Transverse colon (tissue), 4 donors: Measurements from ENCODE around the gene LCN12.

ENCODE experiments used
- CTCF ChIP-seq, 5 experiments: fragments of 200-600 bp in 3 of 5; fragments of 450-650 bp in 2 of 5; sonication (generic) in 3 of 5; IDR thresholded peaks; 1 replicate in 2 of 5; 2 replicates in 3 of 5; pipeline ENCODE4 v1.5.1; 2016 to 2017; ENCODE audit warnings: antibody characterized with exemption in 5 of 5, inconsistent platforms in 3 of 5, mild to moderate bottlenecking in 2 of 5, moderate library complexity in 1 of 5
- POLR2A ChIP-seq: fragments of 450-650 bp; IDR thresholded peaks from one replicate; pipeline ENCODE4 v1.6.1; 2016; ENCODE audit warnings: antibody characterized with exemption, mild to moderate bottlenecking, moderate library complexity
- POLR2AphosphoS5 ChIP-seq, 3 donors: sonication (generic); formaldehyde crosslinking; IDR thresholded peaks; one replicate each; pipeline ENCODE4 v1.6.1; 2016; ENCODE audit warnings: antibody characterized with exemption in 3 of 3

- TF ChIP-seq CTCF (IDR thresholded peaks at IDR 0.05) (no peak), POLR2A (no peak), POLR2AphosphoS5 (IDR thresholded peaks at IDR 0.05) (no peak)
Measured at GRCh38 chr9:136945333-136946227, 6.5 kb upstream of the LCN12 start.
